Dermis blood vessel endothelial cell (primary cell): ENCODE results near the gene GPR108. TPM values are rescaled to one million over a fixed set of nuclear protein-coding genes. Genes with fewer than 3 reads are reported as not detected.

Experiments
- DNase-seq: peaks from one replicate; pipeline ENCODE4 v3.0.0; 2010
- total RNA-seq: library from RNA; depleted of rRNA; stranded (reverse); fragments of >200 nt; gene quantifications from 2 replicates; pipeline ENCODE4 v1.2.3, GENCODE V29; 2014

Gene GPR108
- total RNA-seq, 1 donor from 2014 or later, result 56.2 TPM

DNA sequence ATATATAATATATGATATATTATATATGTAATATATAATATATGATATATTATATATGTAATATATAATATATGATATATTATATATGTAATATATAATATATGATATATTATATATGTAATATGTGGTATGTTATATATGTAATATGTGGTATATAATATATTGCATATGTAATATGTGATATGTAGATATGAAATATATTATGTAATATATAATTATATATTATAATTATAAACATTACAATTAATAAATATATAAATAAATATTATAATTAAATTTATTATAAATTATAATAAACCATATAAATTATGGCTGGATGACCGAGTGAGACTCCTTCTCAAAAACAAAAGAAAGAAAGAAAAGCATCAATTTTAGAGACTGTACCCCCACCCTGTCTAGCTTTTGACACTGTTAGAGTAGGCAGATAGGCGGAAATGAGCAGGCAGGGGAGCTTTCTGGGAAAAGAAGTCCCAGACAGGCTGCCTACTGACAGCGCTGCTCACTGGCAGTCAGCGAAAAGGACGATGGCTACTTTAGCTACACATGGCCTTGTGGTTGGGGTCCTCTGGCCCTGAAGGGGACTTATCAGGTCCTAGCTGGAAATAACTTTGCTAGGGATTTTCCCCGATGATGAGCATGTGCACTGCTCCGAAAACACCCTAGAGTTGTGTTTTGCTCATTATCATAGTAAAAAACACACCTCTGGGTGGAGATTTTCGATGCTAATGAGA is 36.6 kb downstream of the GPR108 start:
- no peak for DNase-seq

DNA sequence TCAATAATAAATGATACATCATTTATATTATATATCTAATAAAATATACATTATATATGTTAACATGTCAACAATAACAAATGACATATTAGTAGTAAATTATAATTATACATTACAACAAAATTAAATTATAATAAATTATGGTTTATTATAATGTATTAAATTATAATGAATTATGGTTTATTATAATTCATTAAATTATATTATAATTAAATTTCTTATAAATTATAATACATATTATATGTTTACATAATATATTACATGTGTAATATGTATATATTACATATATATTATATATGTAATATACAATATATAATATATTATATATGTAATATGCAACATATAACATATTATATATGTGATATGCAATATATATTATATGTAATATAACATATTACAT is 37.4 kb downstream of the GPR108 start:
- DNase-seq, result no peak

DNA sequence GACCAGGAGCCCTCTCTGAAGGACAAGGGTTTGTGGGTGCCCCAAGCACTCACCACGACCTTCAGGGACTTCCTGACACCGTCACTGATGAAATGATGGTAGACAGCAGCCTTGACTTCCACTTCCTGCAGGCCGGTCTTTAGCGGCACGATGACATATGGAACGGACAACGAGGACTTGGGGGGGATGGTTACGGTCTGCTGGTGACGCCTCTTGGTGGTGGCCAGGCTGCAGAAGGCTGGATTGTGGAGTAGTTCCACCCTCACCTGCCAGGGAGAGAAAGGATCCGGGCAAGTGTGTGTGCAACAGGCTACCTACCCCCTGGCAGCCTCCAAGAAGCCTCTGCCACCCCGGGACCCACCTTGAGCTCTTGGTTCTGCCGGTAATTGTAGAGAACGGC is 40.1 kb downstream of the GPR108 start:
- no peak for DNase-seq

DNA sequence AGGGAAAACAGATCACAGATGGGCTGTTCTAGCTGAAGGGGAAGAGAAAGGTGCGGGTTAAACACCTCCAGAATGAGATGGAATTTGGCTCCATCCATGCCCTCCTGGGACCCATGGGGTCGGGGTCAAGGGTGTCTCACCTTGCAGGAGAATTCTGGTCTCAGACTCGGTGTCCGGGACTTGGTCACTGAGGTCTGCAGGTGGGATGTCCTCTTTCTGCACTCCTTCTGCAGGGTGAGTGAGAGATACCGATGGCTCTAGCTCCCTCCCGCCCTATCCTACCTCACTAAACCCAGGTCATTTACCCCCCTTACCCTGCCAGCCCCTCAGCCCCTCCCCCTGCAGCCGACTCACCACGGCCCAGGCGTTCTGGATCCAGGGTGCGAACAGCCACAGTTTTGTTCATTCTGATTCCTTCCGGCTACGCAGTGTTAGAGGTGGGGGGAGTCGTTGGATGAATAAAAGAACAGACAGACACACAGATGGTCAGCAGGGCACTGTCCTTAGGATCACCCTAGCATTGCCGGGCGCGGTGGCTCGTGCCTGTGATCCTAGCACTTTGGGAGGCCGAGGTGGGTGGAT is 41.0 kb downstream of the GPR108 start:
- no peak for DNase-seq

DNA sequence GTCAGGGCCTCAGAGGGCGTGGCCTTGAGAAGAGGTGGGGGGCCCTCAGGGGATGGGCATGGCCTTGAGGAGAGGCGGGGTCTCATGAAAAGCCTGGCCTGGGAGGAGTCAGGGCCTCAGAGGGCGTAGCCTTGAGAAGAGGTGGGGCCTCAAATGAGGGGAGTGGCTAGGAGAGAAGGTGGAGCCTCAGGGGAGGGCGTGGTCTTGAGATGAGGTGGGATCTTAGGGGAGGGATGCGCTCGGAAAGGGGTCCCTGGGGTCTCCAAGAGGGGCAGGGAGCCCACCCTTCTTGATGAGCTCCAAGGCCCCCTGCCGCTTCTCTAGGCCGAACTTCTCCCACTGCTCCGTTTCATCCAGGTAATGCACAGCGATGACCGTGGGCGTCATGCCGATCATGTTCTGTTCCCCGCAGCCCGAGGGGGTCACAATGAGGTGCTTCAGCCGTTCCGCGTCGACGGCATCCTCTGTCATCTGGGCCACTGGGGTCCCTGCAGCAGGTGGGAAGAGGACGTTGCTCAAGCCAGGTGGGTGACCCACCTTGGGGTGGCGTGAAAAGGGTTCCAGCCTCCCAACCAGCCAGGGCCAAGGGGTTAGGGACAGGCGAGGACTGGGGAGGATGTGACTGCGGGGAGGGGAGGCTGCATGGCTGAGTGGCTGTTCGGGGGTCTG is 43.1 kb downstream of the GPR108 start:
- DNase-seq, result no peak

DNA sequence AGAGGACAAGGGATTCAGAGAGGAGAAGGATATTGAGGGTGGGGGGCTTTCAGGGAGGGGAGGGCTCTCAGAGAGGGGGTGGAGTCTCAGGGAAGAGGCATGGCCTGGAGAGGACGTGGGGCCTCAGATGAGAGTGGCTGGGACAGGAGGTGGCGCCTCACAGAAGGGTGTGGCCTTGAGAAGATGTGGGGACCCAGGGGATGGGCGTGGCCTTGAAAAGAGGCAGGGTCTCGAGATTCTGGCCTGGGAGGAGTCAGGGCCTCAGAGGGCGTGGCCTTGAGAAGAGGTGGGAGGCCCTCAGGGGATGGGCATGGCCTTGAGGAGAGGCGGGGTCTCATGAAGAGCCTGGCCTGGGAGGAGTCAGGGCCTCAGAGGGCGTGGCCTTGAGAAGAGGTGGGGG is 43.7 kb downstream of the GPR108 start:
- no peak for DNase-seq

DNA sequence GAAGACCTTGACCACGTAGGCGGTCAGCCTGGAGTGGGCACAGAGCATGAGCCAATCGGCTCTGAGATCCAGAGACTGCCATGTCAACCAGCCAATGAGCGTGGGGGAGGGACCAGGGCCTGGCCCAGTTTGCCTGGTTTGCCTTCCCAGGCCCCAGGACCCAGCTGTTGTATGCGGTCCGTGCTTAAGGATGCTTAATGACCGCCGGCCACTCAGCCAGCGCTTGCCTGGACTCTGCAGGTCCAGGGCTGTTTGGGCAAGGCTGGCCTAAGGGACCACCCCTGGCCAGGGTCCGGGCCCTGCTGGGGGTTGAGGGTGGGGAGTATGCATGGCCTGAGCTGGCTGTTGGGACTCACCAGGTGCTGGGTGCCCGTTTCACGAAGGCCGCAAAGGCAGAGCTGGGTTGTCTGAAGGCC is 44.3 kb downstream of the GPR108 start:
- no peak for DNase-seq

DNA sequence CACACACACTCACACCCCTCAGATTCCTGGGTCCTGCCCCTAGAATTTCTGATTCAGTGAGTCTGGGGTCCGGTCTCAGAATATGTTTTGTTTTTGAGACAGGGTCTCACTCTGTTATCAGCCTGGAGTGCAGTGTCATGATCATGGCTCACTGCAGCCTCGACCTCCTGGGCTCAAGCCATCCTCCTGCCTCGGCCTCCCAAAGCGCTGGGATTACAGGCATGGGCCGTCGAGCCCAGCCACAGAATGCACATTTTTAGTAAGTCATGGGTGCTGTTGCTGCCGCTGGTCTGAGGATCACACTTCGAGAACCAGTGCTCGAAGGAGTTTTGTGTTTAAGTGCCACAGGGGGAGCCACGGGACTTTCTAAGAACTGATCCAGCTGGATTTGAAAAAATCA is 45.4 kb downstream of the GPR108 start:
- DNase-seq, result no peak

DNA sequence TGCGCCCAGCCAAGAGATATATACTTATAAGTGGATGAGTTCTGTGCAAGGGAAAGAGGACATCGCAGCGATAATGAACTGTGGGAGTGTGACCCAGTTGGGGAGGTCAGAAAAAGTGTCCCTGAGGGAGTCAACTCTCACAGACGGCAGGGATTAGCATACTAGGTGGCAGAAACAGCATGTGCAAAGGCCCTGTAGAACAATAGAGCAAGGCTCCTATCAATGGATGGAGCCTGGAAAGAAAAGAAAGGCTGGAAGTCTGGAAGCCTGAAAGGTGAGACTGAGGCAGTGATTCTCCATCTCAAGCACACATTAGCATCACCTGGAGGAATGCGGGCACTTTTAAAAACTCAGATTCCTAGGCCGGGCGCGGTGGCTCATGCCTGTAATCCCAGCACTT is 46.0 kb downstream of the GPR108 start:
- DNase-seq, result no peak

DNA sequence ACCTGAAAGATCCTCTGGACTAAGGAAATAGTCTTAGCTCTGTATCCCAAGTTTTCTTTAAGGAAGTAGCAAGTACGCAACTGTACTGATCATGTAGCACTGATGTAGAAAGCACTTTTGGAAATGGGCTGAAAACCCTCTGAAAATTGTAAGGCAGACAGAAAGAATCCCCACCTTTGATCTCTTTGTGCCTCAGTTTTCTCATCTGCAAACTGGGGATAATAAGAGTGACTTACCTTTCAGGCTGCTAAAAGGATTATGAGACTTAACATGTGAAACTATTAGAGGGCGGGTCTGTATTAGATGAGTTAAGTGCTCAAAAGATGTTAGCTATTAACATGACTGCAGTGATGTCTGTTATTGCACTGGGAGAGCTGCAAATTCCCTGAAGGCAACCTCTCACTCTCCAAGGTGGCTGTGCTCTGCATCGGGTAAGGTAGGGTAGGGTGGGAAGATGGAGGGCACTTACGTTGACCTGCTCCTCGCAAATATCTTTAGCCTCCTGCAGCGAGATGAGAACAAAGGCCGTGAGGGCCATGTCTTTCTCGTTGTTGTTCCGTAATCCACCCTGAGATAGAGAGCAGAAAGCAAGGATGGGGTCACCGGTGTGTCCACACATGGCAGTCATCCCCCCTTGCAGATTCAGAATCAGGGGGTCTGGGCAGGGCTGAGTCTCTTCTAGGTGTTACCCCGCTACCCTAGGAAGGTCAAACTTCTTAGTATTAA is 47.1 kb downstream of the GPR108 start:
- no peak for DNase-seq

DNA sequence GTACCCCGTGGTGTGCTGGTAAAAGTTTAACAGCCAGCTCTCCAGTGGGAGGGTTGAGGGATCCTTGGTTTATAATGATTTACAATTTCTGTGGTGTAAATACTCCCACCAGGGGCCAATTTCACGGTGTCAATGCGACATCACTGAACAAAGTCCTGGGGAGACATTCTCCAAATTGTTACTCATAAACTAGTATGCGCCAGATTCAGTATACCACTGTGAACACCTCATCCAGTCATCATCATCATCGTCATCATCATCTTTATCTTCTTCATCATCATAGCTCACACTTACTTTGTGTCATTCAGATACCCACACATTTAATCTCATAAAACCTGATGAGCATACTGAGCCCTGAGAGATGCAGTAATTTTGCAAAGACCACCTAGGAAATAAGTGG is 50.3 kb downstream of the GPR108 start:
- DNase-seq, result no peak

DNA sequence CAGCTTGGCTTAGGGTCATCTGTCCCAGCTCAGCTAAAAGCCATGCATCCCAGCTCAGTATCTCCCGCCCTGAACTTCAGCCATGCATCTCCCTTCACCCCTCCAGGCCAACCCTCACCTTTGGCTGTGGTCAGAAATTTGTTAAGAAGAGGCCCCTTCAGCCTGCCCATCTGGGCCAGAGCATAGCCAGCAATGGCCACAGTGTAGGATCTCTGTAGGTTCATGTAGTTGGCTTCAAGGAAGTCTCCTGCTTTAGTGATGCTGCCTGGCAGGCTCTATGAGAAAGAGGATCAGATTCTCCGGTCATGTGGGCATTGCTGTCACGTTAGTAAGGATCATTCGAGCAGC is 50.8 kb downstream of the GPR108 start:
- DNase-seq, result no peak

DNA sequence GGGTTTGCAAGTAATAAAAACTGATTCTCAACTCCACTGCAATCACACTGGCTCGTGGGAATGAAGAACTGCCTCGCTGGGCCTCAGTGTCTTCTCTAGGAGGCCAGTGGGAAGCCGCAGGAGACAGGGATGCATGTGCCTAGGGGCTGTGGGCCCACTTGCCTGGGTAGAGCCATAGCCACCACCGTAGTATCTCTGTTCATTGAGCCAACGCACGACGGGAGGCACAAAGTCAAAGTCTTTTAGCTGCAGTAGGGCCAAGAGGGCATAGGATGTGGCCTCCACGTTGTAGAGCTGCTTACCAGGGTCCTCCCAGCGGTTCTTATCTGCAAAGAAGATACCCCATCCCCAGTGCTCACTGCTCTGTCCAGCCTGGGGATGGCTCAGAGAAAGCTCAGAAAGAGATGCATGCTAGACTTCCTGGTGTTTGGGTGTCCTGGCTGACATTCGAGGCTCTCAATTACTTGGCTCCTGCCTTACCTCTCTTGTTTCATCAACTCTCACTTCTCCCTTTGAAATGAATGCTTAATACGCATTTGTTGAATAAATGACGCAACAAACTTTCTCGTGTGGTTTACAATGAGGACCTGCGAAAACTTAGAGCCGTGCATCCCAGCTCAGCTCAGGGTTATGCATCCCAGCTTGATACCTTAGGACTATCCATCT is 51.3 kb downstream of the GPR108 start:
- no peak for DNase-seq

DNA sequence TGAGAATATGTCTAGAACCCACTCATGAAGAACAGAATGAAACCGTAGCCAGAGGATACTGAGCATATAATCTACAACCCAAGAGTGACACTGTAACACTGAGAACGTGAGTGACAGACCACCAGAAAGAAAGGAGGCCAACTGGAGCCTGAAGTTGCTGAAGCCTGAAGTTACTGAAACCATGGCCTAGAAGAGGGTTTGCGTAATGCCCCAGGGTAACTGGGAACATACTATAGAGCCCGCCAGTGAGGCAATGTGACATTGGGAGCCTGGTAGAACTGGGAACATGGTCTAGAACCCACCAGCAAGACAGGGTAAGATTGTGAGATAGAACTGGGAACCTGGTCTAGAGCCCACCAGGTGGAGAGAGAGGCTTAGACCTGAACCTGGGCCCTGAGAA is 51.9 kb downstream of the GPR108 start:
- no peak for DNase-seq

DNA sequence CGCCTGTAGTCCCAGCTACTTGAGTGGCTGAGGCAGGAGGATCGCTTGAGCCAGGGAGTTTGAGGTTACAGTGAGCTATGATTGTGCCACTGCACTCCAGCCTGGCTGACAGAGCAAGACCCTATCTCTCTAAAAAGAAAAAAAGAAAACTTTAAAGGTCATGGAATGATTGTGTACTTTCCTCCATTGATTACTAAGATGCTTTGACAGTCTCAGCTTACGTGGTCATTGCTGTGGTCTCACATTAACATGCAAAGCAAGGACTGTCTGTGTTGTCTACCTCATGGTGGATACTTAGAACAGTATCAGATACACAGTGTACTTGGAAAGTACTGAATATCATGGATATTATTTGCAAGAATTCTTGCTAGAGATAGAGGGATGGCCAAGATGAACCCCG is 53.4 kb downstream of the GPR108 start:
- no peak for DNase-seq

DNA sequence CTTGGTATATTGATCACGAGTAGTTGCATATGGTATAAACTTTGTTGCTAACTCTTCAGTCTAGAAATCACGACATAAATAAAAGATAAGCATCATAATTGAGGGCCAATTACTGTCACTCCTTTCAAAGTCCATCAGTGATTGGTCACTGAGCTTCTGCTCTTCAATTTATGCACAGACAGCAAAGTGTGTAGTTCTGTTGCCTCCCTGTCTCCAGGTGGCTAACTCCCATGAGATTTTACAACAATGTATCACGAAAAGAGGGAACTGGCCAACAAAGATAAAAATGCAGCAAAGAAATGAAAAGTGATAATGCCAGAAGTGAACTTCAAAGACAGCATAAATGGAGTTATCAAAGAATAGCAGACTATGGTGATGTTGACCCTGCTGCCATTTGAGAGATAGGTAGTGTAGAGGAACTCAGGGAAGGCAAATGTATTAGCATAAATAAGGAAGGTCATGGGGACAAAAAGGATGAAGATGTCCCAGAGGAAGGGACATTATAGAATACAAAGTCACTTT is 54.7 kb downstream of the GPR108 start:
- DNase-seq, result no peak

DNA sequence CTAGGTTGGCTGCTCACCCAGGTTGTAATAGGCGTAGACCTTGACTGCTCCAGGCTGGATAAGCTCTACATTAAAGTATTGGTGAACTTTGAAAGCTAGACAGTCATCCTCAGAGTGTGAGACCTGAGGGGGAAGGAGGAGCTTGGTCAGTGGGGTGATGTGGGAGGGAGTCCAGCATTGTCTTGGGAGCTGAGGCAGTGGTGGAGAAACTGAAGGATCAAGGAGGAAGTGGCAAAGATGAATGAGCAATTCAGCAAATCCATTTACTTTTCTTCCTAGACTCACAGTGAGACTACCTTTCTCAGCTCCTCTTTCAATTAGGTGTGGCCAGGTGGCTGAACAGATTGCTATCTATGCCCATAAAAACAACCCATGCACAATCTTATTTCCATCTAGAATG is 57.2 kb downstream of the GPR108 start:
- no peak for DNase-seq

Other genes with a start within 250 kb of the GPR108 start
- not detected in 2 replicates for gene TUBB4A, start 235.3 kb downstream of the GPR108 start, total RNA-seq
- 0.34 and 0.60 TPM in 2 replicates for gene TNFSF9, start 206.6 kb downstream of the GPR108 start, total RNA-seq
- gene CD70, start 146.4 kb downstream of the GPR108 start, total RNA-seq, result 0.14 TPM in 1 of 2 replicates, not detected in the other
- gene TNFSF14, start 67.4 kb downstream of the GPR108 start, total RNA-seq, result not detected in 2 replicates
- 5.4 and 33.5 TPM in 2 replicates for gene C3, start 16.9 kb downstream of the GPR108 start, total RNA-seq
- 35.5 and 40.7 TPM in 2 replicates for gene TRIP10, start 2.1 kb upstream of the GPR108 start, total RNA-seq
- gene SH2D3A, start 29.9 kb upstream of the GPR108 start, total RNA-seq, result 6.0 and 6.3 TPM in 2 replicates
- gene VAV1, start 35.1 kb upstream of the GPR108 start, total RNA-seq, result 0.09 TPM in 1 of 2 replicates, not detected in the other
- not detected in 2 replicates for gene ADGRE1, start 150.0 kb upstream of the GPR108 start, total RNA-seq